ENCODE measurements around the gene TCF12.

GRCh38 chr15:56950979-56951378, 32.5 kb downstream of the TCF12 start:
- TF ChIP-seq, protein P1, sequence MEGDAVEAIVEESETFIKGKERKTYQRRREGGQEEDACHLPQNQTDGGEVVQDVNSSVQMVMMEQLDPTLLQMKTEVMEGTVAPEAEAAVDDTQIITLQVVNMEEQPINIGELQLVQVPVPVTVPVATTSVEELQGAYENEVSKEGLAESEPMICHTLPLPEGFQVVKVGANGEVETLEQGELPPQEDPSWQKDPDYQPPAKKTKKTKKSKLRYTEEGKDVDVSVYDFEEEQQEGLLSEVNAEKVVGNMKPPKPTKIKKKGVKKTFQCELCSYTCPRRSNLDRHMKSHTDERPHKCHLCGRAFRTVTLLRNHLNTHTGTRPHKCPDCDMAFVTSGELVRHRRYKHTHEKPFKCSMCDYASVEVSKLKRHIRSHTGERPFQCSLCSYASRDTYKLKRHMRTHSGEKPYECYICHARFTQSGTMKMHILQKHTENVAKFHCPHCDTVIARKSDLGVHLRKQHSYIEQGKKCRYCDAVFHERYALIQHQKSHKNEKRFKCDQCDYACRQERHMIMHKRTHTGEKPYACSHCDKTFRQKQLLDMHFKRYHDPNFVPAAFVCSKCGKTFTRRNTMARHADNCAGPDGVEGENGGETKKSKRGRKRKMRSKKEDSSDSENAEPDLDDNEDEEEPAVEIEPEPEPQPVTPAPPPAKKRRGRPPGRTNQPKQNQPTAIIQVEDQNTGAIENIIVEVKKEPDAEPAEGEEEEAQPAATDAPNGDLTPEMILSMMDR (IDR thresholded peaks at IDR 0.05): no peak
- no peak for TF ChIP-seq POLR2A (IDR thresholded peaks at IDR 0.05; ENCODE audit: low read depth)
- TF ChIP-seq POLR2AphosphoS5 (IDR thresholded peaks at IDR 0.05): no peak
- TF ChIP-seq EP300 (IDR thresholded peaks at IDR 0.05): no peak

Measured in esophagus muscularis mucosa (tissue), 4 donors.